ENCODE measurements around the gene PRR15. TPM values are rescaled to one million over a fixed set of nuclear protein-coding genes. Genes with fewer than 3 reads are reported as not detected.

PRR15 gene
- total and polyA plus RNA-seq, 2 experiments from 2014 or later = 9.6 to 17.4 TPM

DNA sequence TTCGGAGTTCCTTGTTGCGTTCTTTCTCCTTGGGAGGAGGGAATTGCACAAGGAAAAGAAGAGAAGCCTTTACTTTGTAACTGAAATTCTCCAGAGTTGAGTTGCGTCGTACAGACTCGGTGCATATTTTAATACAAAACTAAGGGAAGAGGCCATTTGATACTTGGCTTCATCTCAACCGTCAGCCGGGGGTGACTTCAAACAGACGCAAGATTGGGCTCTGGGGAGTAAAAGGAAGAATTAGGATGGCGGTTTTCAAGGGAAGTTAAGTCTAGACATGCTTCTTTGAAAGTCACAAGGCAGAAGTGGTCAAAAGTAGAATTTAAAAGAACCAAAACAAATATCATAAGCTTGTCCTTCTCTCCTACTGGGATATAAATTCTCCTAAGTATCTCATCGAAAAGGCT is 1.6 kb downstream of the PRR15 start (continued):
- TF ChIP-seq, protein P1, sequence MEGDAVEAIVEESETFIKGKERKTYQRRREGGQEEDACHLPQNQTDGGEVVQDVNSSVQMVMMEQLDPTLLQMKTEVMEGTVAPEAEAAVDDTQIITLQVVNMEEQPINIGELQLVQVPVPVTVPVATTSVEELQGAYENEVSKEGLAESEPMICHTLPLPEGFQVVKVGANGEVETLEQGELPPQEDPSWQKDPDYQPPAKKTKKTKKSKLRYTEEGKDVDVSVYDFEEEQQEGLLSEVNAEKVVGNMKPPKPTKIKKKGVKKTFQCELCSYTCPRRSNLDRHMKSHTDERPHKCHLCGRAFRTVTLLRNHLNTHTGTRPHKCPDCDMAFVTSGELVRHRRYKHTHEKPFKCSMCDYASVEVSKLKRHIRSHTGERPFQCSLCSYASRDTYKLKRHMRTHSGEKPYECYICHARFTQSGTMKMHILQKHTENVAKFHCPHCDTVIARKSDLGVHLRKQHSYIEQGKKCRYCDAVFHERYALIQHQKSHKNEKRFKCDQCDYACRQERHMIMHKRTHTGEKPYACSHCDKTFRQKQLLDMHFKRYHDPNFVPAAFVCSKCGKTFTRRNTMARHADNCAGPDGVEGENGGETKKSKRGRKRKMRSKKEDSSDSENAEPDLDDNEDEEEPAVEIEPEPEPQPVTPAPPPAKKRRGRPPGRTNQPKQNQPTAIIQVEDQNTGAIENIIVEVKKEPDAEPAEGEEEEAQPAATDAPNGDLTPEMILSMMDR (conservative IDR thresholded peaks at IDR 0.05; ENCODE audit: low read depth in 2 of 2) = no peak
- TF ChIP-seq EZH2phosphoT487 (IDR thresholded peaks at IDR 0.05; ENCODE audit: unreplicated experiment) (no peak), POLR2AphosphoS5 (IDR thresholded peaks at IDR 0.05; ENCODE audit: low read depth) (no peak), CREB1 (CRISPR knock-in tag; IDR thresholded peaks at IDR 0.05; ENCODE audit: low read depth) (no peak), ZNF114 (CRISPR knock-in tag; IDR thresholded peaks at IDR 0.05) (no peak), STAT1 (IDR thresholded peaks at IDR 0.05; ENCODE audit: unreplicated experiment) (no peak), EZH2 (IDR thresholded peaks at IDR 0.05; ENCODE audit: low read depth, unreplicated experiment) (no peak), JUNB (IDR thresholded peaks at IDR 0.05; ENCODE audit: unreplicated experiment) (no peak)

DNA sequence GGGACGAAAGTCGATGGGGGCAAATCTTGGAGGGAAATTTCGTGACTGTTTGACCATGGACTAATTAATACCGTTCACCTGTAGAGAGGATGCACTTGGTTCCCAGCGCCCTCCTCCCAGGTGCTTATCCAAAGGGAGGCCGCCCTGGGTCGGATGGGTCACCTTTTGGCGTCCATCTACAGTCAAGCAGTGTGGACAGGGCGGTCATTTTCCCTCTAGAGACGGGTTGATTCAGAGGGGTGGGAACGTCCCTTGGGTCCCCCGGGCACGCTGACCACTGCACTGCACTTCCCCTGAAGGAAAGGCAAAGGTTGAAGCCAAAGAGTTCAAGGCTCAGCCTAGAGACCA is 2.0 kb downstream of the PRR15 start:
- H3K4me1 Mint-ChIP-seq = peaks cover 48% of the 10 kb centered on the region
- no peaks in the 10 kb centered on the region for H3K9me2 ChIP-seq (ENCODE audit: insufficient read depth)
- H3K9me3 Mint-ChIP-seq = no peaks in the 10 kb centered on the region
- H3K4me1 ChIP-seq (ENCODE audit: insufficient read depth) = peaks cover 42% of the 10 kb centered on the region
- peak overlapping the region; percentile 95 for H3K4me3 ChIP-seq
- H3K4me2 ChIP-seq = peak overlapping the region; percentile 91
- peak; percentile 0; the same call in 1 of the 3 replicates for ATAC-seq
- peaks cover 6% of the 10 kb centered on the region; the same call in 1 of the 3 replicates for H3K36me3 Mint-ChIP-seq (ENCODE audit: low read depth)
- H4K20me1 ChIP-seq (replicated peaks; ENCODE audit: insufficient read depth) = no peaks in the 10 kb centered on the region
- no peak overlapping the region for H3K27ac ChIP-seq (ENCODE audit: low read depth)
- TF ChIP-seq, protein P2, sequence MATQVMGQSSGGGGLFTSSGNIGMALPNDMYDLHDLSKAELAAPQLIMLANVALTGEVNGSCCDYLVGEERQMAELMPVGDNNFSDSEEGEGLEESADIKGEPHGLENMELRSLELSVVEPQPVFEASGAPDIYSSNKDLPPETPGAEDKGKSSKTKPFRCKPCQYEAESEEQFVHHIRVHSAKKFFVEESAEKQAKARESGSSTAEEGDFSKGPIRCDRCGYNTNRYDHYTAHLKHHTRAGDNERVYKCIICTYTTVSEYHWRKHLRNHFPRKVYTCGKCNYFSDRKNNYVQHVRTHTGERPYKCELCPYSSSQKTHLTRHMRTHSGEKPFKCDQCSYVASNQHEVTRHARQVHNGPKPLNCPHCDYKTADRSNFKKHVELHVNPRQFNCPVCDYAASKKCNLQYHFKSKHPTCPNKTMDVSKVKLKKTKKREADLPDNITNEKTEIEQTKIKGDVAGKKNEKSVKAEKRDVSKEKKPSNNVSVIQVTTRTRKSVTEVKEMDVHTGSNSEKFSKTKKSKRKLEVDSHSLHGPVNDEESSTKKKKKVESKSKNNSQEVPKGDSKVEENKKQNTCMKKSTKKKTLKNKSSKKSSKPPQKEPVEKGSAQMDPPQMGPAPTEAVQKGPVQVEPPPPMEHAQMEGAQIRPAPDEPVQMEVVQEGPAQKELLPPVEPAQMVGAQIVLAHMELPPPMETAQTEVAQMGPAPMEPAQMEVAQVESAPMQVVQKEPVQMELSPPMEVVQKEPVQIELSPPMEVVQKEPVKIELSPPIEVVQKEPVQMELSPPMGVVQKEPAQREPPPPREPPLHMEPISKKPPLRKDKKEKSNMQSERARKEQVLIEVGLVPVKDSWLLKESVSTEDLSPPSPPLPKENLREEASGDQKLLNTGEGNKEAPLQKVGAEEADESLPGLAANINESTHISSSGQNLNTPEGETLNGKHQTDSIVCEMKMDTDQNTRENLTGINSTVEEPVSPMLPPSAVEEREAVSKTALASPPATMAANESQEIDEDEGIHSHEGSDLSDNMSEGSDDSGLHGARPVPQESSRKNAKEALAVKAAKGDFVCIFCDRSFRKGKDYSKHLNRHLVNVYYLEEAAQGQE (IDR thresholded peaks at IDR 0.05; ENCODE audit: unreplicated experiment) = no peak
- no peak for TF ChIP-seq JUNB (IDR thresholded peaks at IDR 0.05; ENCODE audit: unreplicated experiment)
- no peak for TF ChIP-seq EZH2 (IDR thresholded peaks at IDR 0.05; ENCODE audit: low read depth, unreplicated experiment)
- TF ChIP-seq, protein P1 (conservative IDR thresholded peaks at IDR 0.05; ENCODE audit: low read depth in 2 of 2) = no peak
- TF ChIP-seq, protein P3, sequence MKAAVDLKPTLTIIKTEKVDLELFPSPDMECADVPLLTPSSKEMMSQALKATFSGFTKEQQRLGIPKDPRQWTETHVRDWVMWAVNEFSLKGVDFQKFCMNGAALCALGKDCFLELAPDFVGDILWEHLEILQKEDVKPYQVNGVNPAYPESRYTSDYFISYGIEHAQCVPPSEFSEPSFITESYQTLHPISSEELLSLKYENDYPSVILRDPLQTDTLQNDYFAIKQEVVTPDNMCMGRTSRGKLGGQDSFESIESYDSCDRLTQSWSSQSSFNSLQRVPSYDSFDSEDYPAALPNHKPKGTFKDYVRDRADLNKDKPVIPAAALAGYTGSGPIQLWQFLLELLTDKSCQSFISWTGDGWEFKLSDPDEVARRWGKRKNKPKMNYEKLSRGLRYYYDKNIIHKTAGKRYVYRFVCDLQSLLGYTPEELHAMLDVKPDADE (IDR thresholded peaks at IDR 0.05) = no peak
- no peak for TF ChIP-seq POLR2AphosphoS5 (IDR thresholded peaks at IDR 0.05; ENCODE audit: low read depth)
- DNase-seq (ENCODE audit: low spot score) = no peak
- no peaks in the 10 kb centered on the region for H3K36me3 ChIP-seq (ENCODE audit: insufficient read depth)
- H3K4me3 Mint-ChIP-seq = peak overlapping the region; percentile 89
- peaks cover 11% of the 10 kb centered on the region for H3K79me2 ChIP-seq (replicated peaks; ENCODE audit: insufficient read depth)
- no peak overlapping the region for H2AFZ ChIP-seq
- peaks cover 28% of the 10 kb centered on the region for H3K27me3 ChIP-seq (ENCODE audit: insufficient read depth)
- H3K27ac Mint-ChIP-seq = no peak overlapping the region
- H3F3A ChIP-seq (replicated peaks; ENCODE audit: low read depth) = 0 out of 2 replicates have a peak, but pooled peaks cover 4% of the 10 kb centered on the region
- peaks cover 36% of the 10 kb centered on the region for H3K27me3 Mint-ChIP-seq (ENCODE audit: insufficient read depth, low read depth, poor library complexity)

All from GM23338 (cell line).